Measurements from ENCODE around the gene PPP1R13B. TPM values are rescaled to one million over a fixed set of nuclear protein-coding genes. Genes with fewer than 3 reads are reported as not detected.

PPP1R13B gene
- total RNA-seq, 1 experiment from 2014 or later: 17.8 TPM

- H4K20me1 ChIP-seq (ENCODE audit: insufficient read depth): peaks cover 8% of the 10 kb centered on the region; the same call in 1 of the 2 replicates
- peaks cover 12% of the 10 kb centered on the region; the same call in 1 of the 2 replicates for H3K79me2 ChIP-seq (ENCODE audit: insufficient read depth, low read length)
- DNase-seq (ENCODE audit: low read depth, low spot score) (no peak), ATAC-seq (no peak)
- no TSS peak for BruUV-seq (replicated peaks)
- TF ChIP-seq CBX3 (IDR thresholded peaks at IDR 0.05; ENCODE audit: low read depth): no peak
- TF ChIP-seq ELF1 (IDR thresholded peaks at IDR 0.05; ENCODE audit: borderline replicate concordance, low read depth): no peak
- no peak for TF ChIP-seq FOSL1 (IDR thresholded peaks at IDR 0.05; ENCODE audit: low read depth)
- TF ChIP-seq EZH2 (IDR thresholded peaks at IDR 0.05): no peak
- peaks cover 10 to 50% of the 10 kb centered on the region in 2 experiments; a peak in 3 of 4 replicates for H3K36me3 ChIP-seq (ENCODE audit: control insufficient read depth in 1 of 2, insufficient read depth in 2 of 2, low read length in 2 of 2)
- intact Hi-C loops (cut with micrococcal nuclease): no loop called here
- no peak overlapping the region for H3K27ac ChIP-seq (ENCODE audit: low read depth, low read length)
- ChIA-PET RAD21 (ENCODE audit: low non-redundant PET in 1 of 2, low total read pairs in 2 of 2, uncharacterized antibody in 2 of 2, unreplicated experiment in 2 of 2) (no interaction called here), CTCF (no interaction called here), POLR2A (no interaction called here)
- H3K4me2 ChIP-seq (ENCODE audit: low read length): no peak overlapping the region
- no peak overlapping the region for H2AFZ ChIP-seq (ENCODE audit: low read depth, low read length, poor library complexity, severe bottlenecking)
- no peaks in the 10 kb centered on the region for H3K9me2 ChIP-seq (ENCODE audit: insufficient read depth)
- H3K4me3 ChIP-seq (replicated peaks in 1 of 2; ENCODE audit: low read depth in 1 of 2, low read length in 2 of 2): no peak overlapping the region
- H3K9me3 ChIP-seq (ENCODE audit: control insufficient read depth in 1 of 2, insufficient read depth in 1 of 2, low read depth in 1 of 2, low read length in 2 of 2): no peaks in the 10 kb centered on the region
- H3K9ac ChIP-seq (ENCODE audit: low read length): no peak overlapping the region
- no peaks in the 10 kb centered on the region for H3K4me1 ChIP-seq (ENCODE audit: control insufficient read depth in 1 of 2, insufficient read depth in 2 of 2, low read length in 2 of 2)
- no peaks in the 10 kb centered on the region for H3K27me3 ChIP-seq (ENCODE audit: insufficient read depth, low read length)
These were observed 140.6 kb downstream of the PPP1R13B start for GRCh38 chr14:103706551-103707328.

GRCh38 chr14:103705504-103706284 is 141.7 kb downstream of the PPP1R13B start:
- ChIA-PET CTCF (no interaction called here), POLR2A (interaction anchor here (0.8 kb wide), 1 partner anchor 10 kb away, joined by 3 read pairs; the partner anchor contains the start of genes XRCC3 and ZFYVE21), RAD21 (ENCODE audit: low non-redundant PET in 1 of 2, low total read pairs in 2 of 2, uncharacterized antibody in 2 of 2, unreplicated experiment in 2 of 2) (no interaction called here)
- no peak overlapping the region for H3K27ac ChIP-seq (ENCODE audit: low read depth, low read length)
- ATAC-seq (no peak), DNase-seq (ENCODE audit: low read depth, low spot score) (no peak)
- H3K4me2 ChIP-seq (ENCODE audit: low read length): no peak overlapping the region
- H3K79me2 ChIP-seq (ENCODE audit: insufficient read depth, low read length): peaks cover 2% of the 10 kb centered on the region; the same call in 1 of the 2 replicates
- no peaks in the 10 kb centered on the region for H3K9me3 ChIP-seq (ENCODE audit: control insufficient read depth in 1 of 2, insufficient read depth in 1 of 2, low read depth in 1 of 2, low read length in 2 of 2)
- no peaks in the 10 kb centered on the region for H3K27me3 ChIP-seq (ENCODE audit: insufficient read depth, low read length)
- H3K9ac ChIP-seq (ENCODE audit: low read length): no peak overlapping the region
- no peaks in the 10 kb centered on the region for H3K4me1 ChIP-seq (ENCODE audit: control insufficient read depth in 1 of 2, insufficient read depth in 2 of 2, low read length in 2 of 2)
- peaks cover 10 to 50% of the 10 kb centered on the region in 2 experiments; a peak in 3 of 4 replicates for H3K36me3 ChIP-seq (ENCODE audit: control insufficient read depth in 1 of 2, insufficient read depth in 2 of 2, low read length in 2 of 2)
- peaks cover 8% of the 10 kb centered on the region; the same call in 1 of the 2 replicates for H4K20me1 ChIP-seq (ENCODE audit: insufficient read depth)
- no peak overlapping the region for H2AFZ ChIP-seq (ENCODE audit: low read depth, low read length, poor library complexity, severe bottlenecking)
- H3K9me2 ChIP-seq (ENCODE audit: insufficient read depth): no peaks in the 10 kb centered on the region
- BruUV-seq (replicated peaks): no TSS peak
- no peak overlapping the region for H3K4me3 ChIP-seq (replicated peaks in 1 of 2; ENCODE audit: low read depth in 1 of 2, low read length in 2 of 2)
- intact Hi-C loops (cut with micrococcal nuclease): no loop called here
- no peak for TF ChIP-seq RAD21 (IDR thresholded peaks at IDR 0.05; ENCODE audit: low read depth)
- TF ChIP-seq EGR1 (IDR thresholded peaks at IDR 0.05; ENCODE audit: low read depth): no peak
- no peak for TF ChIP-seq YY1 (IDR thresholded peaks at IDR 0.05; ENCODE audit: extremely low read depth, insufficient replicate concordance, low read depth, low read length)
- TF ChIP-seq POLR2A (IDR thresholded peaks at IDR 0.05; ENCODE audit: borderline replicate concordance, extremely low read depth, insufficient read depth, insufficient read length): no peak
- TF ChIP-seq FOSL1 (IDR thresholded peaks at IDR 0.05; ENCODE audit: low read depth): no peak
- no peak for TF ChIP-seq ZFX (IDR thresholded peaks at IDR 0.05)
- TF ChIP-seq SIN3A (IDR thresholded peaks at IDR 0.05; ENCODE audit: low read depth): no peak
- no peak for TF ChIP-seq REST (IDR thresholded peaks at IDR 0.05; ENCODE audit: low read depth)
- TF ChIP-seq ATF3 (IDR thresholded peaks at IDR 0.05): no peak
- no peak for TF ChIP-seq CEBPB (IDR thresholded peaks at IDR 0.05; ENCODE audit: low read depth)
